ENCODE measurements around the gene KLHL26. TPM values are rescaled to one million over a fixed set of nuclear protein-coding genes. Genes with fewer than 3 reads are reported as not detected.

Gene KLHL26
- total and polyA plus RNA-seq, 2 of the 13 experiments (the other 11 are each of a cell fraction or from before 2014, with no cell fraction given) = 1.5 to 1.7 TPM

GRCh38 chr19:18719541-18719940 is 82.7 kb downstream of the KLHL26 start:
- ATAC-seq (no peak), FAIRE-seq (no peak), DNase-seq (ENCODE audit: low spot score) (no peak)
- intact Hi-C loops (cut with micrococcal nuclease; ENCODE audit: unreplicated experiment) (no loop called here), in situ Hi-C loops (cut with HindIII; ENCODE audit: extremely low pct_ligation_motif_present, low pct_unique_long_range_greater_than_20kb) (no loop called here)
- Histone ChIP-seq H3K4me2 (ENCODE audit: low read depth, low read length) (no peak overlapping the region), H3K79me2 (ENCODE audit: insufficient read depth, low read length) (peaks cover 7% of the 10 kb centered on the region), H4K20me1 (ENCODE audit: insufficient read depth, low read length) (no peaks in the 10 kb centered on the region), H3K4me1 (ENCODE audit: insufficient read depth, low read length) (peaks cover 28% of the 10 kb centered on the region), H3K36me3 (replicated peaks in 1 of 2; ENCODE audit: control insufficient read depth in 1 of 2, insufficient read depth in 2 of 2, low read length in 2 of 2) (peaks cover 1 to 7% of the 10 kb centered on the region in 2 experiments; a peak in 1 of 5 replicates), H3K27ac (ENCODE audit: extremely low read length, insufficient read depth, low read length) (no peak overlapping the region), H3K27me3 (ENCODE audit: control insufficient read depth in 1 of 2, insufficient read depth in 2 of 2, low read length in 2 of 2) (no peaks in the 10 kb centered on the region), H3K9ac (ENCODE audit: insufficient read depth, low read depth, low read length) (no peak overlapping the region), H3K9me3 (ENCODE audit: low read length) (no peaks in the 10 kb centered on the region), H2AFZ (ENCODE audit: low read length) (no peak overlapping the region), H3K4me3 (replicated peaks in 1 of 3; ENCODE audit: insufficient read depth in 1 of 3, low read depth in 2 of 3, low read length in 3 of 3) (no peak overlapping the region)
- CTCF ChIA-PET (ENCODE audit: low intra/inter-chr PET ratio, low total read pairs) = no interaction called here
- no peak for TF ChIP-seq REXO4 (CRISPR knock-in tag; IDR thresholded peaks at IDR 0.05; ENCODE audit: borderline replicate concordance)
- TF ChIP-seq KIAA2018 (CRISPR knock-in tag; IDR thresholded peaks at IDR 0.05; ENCODE audit: borderline replicate concordance) = no peak
- TF ChIP-seq ZMYM2 (CRISPR knock-in tag; IDR thresholded peaks at IDR 0.05) = no peak
- WGBS (ENCODE audit: low lambda C conversion rate) = 98% methylated on average over 9 of the region's 25 CpGs
- BruUV-seq (replicated peaks) = no TSS peak
- POLR2A ChIA-PET = no interaction called here

Small RNA genes lying within 50 kb of the gene (small RNA-seq; reads per million reads assigned to genes)
- 0 reads per million in 3 experiments for gene RN7SL155P (ENCODE audit: insufficient read depth in 2 of 3, insufficient read length in 3 of 3, low read depth in 2 of 3, low replicate concordance in 1 of 3)

Other genes starting within 250 kb of the KLHL26 start
- 0.13 TPM in 1 of 2 replicates, not detected in the other for gene LRRC25, start 239.4 kb upstream of the KLHL26 start, total RNA-seq (2016; rRNA removed; fragmentation: Illumina TruSeq; extraction: Trizol)
- gene LRRC25, start 239.4 kb upstream of the KLHL26 start, polyA plus RNA-seq (2011; rRNA removed) = 0.53 and 0.85 TPM in 2 replicates
- gene SSBP4, start 217.6 kb upstream of the KLHL26 start, total RNA-seq (2016; rRNA removed; fragmentation: Illumina TruSeq; extraction: Trizol) = 19.3 and 39.5 TPM in 2 replicates
- gene SSBP4, start 217.6 kb upstream of the KLHL26 start, polyA plus RNA-seq (2011; rRNA removed) = 20.8 and 33.4 TPM in 2 replicates
- 29.4 and 48.5 TPM in 2 replicates for gene ISYNA1, start 198.9 kb upstream of the KLHL26 start, total RNA-seq (2016; rRNA removed; fragmentation: Illumina TruSeq; extraction: Trizol)
- gene ISYNA1, start 198.9 kb upstream of the KLHL26 start, polyA plus RNA-seq (2011; rRNA removed) = 29.6 and 36.5 TPM in 2 replicates
- 3.2 and 3.7 TPM in 2 replicates for gene ELL, start 115.0 kb upstream of the KLHL26 start, total RNA-seq (2016; rRNA removed; fragmentation: Illumina TruSeq; extraction: Trizol)
- gene ELL, start 115.0 kb upstream of the KLHL26 start, polyA plus RNA-seq (2011; rRNA removed) = 5.4 and 5.8 TPM in 2 replicates
- gene FKBP8, start 93.5 kb upstream of the KLHL26 start, total RNA-seq (2016; rRNA removed; fragmentation: Illumina TruSeq; extraction: Trizol) = 75.1 and 81.7 TPM in 2 replicates
- 93.9 and 135 TPM in 2 replicates for gene FKBP8, start 93.5 kb upstream of the KLHL26 start, polyA plus RNA-seq (2011; rRNA removed)
- gene KXD1, start 79.2 kb upstream of the KLHL26 start, total RNA-seq (2016; rRNA removed; fragmentation: Illumina TruSeq; extraction: Trizol) = 44.6 and 53.1 TPM in 2 replicates
- gene KXD1, start 79.2 kb upstream of the KLHL26 start, polyA plus RNA-seq (2011; rRNA removed) = 143 and 160 TPM in 2 replicates
- 959 and 1,184 TPM in 2 replicates for gene UBA52, start 65.2 kb upstream of the KLHL26 start, total RNA-seq (2016; rRNA removed; fragmentation: Illumina TruSeq; extraction: Trizol)
- 1,655 and 1,782 TPM in 2 replicates for gene UBA52, start 65.2 kb upstream of the KLHL26 start, polyA plus RNA-seq (2011; rRNA removed)
- gene REX1BD, start 48.2 kb upstream of the KLHL26 start, total RNA-seq (2016; rRNA removed; fragmentation: Illumina TruSeq; extraction: Trizol) = 20.7 and 25.4 TPM in 2 replicates
- gene REX1BD, start 48.2 kb upstream of the KLHL26 start, polyA plus RNA-seq (2011; rRNA removed) = 7.5 and 7.6 TPM in 2 replicates
- 105 and 217 TPM in 2 replicates for gene CRLF1, start 30.2 kb upstream of the KLHL26 start, total RNA-seq (2016; rRNA removed; fragmentation: Illumina TruSeq; extraction: Trizol)
- 296 and 337 TPM in 2 replicates for gene CRLF1, start 30.2 kb upstream of the KLHL26 start, polyA plus RNA-seq (2011; rRNA removed)
- gene TMEM59L, start 24.2 kb upstream of the KLHL26 start, total RNA-seq (2016; rRNA removed; fragmentation: Illumina TruSeq; extraction: Trizol) = 0.69 and 0.97 TPM in 2 replicates
- 5.5 and 7.2 TPM in 2 replicates for gene TMEM59L, start 24.2 kb upstream of the KLHL26 start, polyA plus RNA-seq (2011; rRNA removed)
- 1.3 and 2.0 TPM in 2 replicates for gene CRTC1, start 46.7 kb downstream of the KLHL26 start, total RNA-seq (2016; rRNA removed; fragmentation: Illumina TruSeq; extraction: Trizol)
- 2.7 and 3.2 TPM in 2 replicates for gene CRTC1, start 46.7 kb downstream of the KLHL26 start, polyA plus RNA-seq (2011; rRNA removed)
- gene COMP, start 154.3 kb downstream of the KLHL26 start, total RNA-seq (2016; rRNA removed; fragmentation: Illumina TruSeq; extraction: Trizol) = 0.04 TPM in 1 of 2 replicates, not detected in the other
- 0.13 and 0.16 TPM in 2 replicates for gene COMP, start 154.3 kb downstream of the KLHL26 start, polyA plus RNA-seq (2011; rRNA removed)
- gene UPF1, start 194.9 kb downstream of the KLHL26 start, total RNA-seq (2016; rRNA removed; fragmentation: Illumina TruSeq; extraction: Trizol) = 37.3 and 41.8 TPM in 2 replicates
- gene UPF1, start 194.9 kb downstream of the KLHL26 start, polyA plus RNA-seq (2011; rRNA removed) = 16.9 and 23.1 TPM in 2 replicates